Smooth muscle cell (in vitro differentiated cells): ENCODE measurements around the gene UBE2D4. TPM values are rescaled to one million over a fixed set of nuclear protein-coding genes. Genes with fewer than 3 reads are reported as not detected.

ENCODE experiments used
- DNase-seq: peaks from one replicate; lab custom pipeline; 2025; ENCODE audit not compliant: unreplicated experiment; lab: John Stamatoyannopoulos, UW
- H2AFZ ChIP-seq: fragments of 200-600 bp; sonication (generic); 2 replicates; pipeline ENCODE4 v1.6.0; 2016; ENCODE audit warnings: antibody characterized with exemption, low read depth, mild to moderate bottlenecking
- H3F3A ChIP-seq: fragments of 200-600 bp; sonication (generic); 2 replicates; pipeline ENCODE4 v1.6.0; 2017; ENCODE audit warnings: antibody characterized with exemption, low read depth
- H3K27ac ChIP-seq: fragments of 200-600 bp; sonication (generic); 2 replicates; pipeline ENCODE4 v1.5.1; 2016; ENCODE audit warnings: low read depth, mild to moderate bottlenecking
- H3K27me3 ChIP-seq: fragments of 200-600 bp; sonication (generic); 2 replicates; pipeline ENCODE4 v1.6.1; 2016; ENCODE audit warnings: low read depth, mild to moderate bottlenecking
- H3K36me3 ChIP-seq: fragments of 200-600 bp; sonication (generic); 2 replicates; pipeline ENCODE4 v1.5.1; 2016; ENCODE audit warnings: low read depth
- H3K4me1 ChIP-seq: fragments of 200-600 bp; sonication (generic); 2 replicates; pipeline ENCODE4 v1.5.1; 2016; ENCODE audit warnings: low read depth
- H3K4me2 ChIP-seq: fragments of 200-600 bp; sonication (generic); 2 replicates; pipeline ENCODE4 v1.6.0; 2016; ENCODE audit warnings: mild to moderate bottlenecking
- H3K4me3 ChIP-seq: fragments of 200-600 bp; sonication (generic); 2 replicates; pipeline ENCODE4 v1.5.1; 2016; ENCODE audit warnings: mild to moderate bottlenecking
- H3K79me2 ChIP-seq: fragments of 200-600 bp; sonication (generic); 2 replicates; pipeline ENCODE4 v1.6.0; 2016; ENCODE audit warnings: low read depth, mild to moderate bottlenecking
- H3K9ac ChIP-seq: fragments of 200-600 bp; sonication (generic); 2 replicates; pipeline ENCODE4 v1.6.0; 2016; ENCODE audit warnings: low read depth
- H3K9me3 ChIP-seq: fragments of 200-600 bp; sonication (generic); replicated peaks from 2 replicates; pipeline ENCODE4 v1.5.1; 2016; ENCODE audit warnings: low read depth
- H4K20me1 ChIP-seq: fragments of 200-600 bp; sonication (generic); 2 replicates; pipeline ENCODE4 v1.6.0; 2016; ENCODE audit warnings: low read depth
- CTCF ChIP-seq: fragments of 200-600 bp; sonication (generic); IDR thresholded peaks from 2 replicates; pipeline ENCODE4 v1.5.1; 2017; ENCODE audit warnings: borderline replicate concordance, mild to moderate bottlenecking, antibody characterized with exemption; ENCODE audit not compliant: insufficient read depth, poor library complexity, severe bottlenecking
- WGBS: methylation state at CpG from one replicate; pipeline ENCODE4 v1.1.7; 2016; ENCODE audit warnings: low lambda C conversion rate; 5-methylcytosine and 5-hydroxymethylcytosine counted together
- polyA plus RNA-seq: library from polyadenylated mRNA; unstranded; fragments of >200 nt; fragmentation: Nextera tagmentation; extraction: Ambion mirVana; gene quantifications from 2 replicates; pipeline ENCODE4 v1.2.1, GENCODE V29; 2016
- total RNA-seq: library from RNA; depleted of rRNA; stranded (reverse); fragments of >200 nt; gene quantifications from 2 replicates; pipeline ENCODE4 v1.2.3, GENCODE V29; 2014

UBE2D4 gene
- total and polyA plus RNA-seq, 2 experiments from 2014 or later, result 4.6 to 8.6 TPM

GRCh38 chr7:43878867-43879266 lies 47.4 kb upstream of the UBE2D4 start:
- no peak for DNase-seq
- no peak overlapping the region for H3K4me2 ChIP-seq
- WGBS, result 90% methylated on average over 5 of the region's 5 CpGs
- H3K4me1 ChIP-seq, result no peaks in the 10 kb centered on the region
- H3K36me3 ChIP-seq, result no peaks in the 10 kb centered on the region
- H3K9ac ChIP-seq, result no peak overlapping the region
- no peaks in the 10 kb centered on the region for H3F3A ChIP-seq
- no peak for TF ChIP-seq CTCF
- H3K4me3 ChIP-seq, result no peak overlapping the region
- H4K20me1 ChIP-seq, result no peaks in the 10 kb centered on the region
- no peaks in the 10 kb centered on the region for H3K79me2 ChIP-seq
- peak overlapping the region; percentile 58 for H3K27ac ChIP-seq
- H3K27me3 ChIP-seq, result no peaks in the 10 kb centered on the region
- H3K9me3 ChIP-seq, result no peaks in the 10 kb centered on the region
- no peak overlapping the region for H2AFZ ChIP-seq

DNA sequence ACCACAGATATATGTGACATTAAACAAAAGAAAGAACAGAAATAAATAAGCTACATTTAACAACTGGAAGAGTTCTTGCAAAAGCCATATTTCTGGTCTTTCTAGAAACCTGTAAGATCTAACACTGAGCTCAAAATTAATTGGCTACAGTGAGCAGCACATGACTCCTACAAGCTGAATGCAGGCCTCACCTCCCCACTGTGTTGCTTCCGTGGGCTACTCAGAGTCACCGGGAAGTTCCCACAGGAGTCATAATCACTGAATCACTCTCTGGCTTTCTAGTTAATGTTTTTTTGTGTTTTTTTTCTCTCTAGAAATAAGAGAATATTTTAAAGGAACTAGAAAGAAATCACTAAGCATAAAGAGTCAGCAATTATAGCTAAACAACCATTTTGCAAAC lies 46.8 kb upstream of the UBE2D4 start:
- no peaks in the 10 kb centered on the region for H3K79me2 ChIP-seq
- 59% methylated on average over 2 of the region's 2 CpGs for WGBS
- no peaks in the 10 kb centered on the region for H3K27me3 ChIP-seq
- H3F3A ChIP-seq, result no peaks in the 10 kb centered on the region
- peak overlapping the region; percentile 58 for H3K27ac ChIP-seq
- H3K4me1 ChIP-seq, result no peaks in the 10 kb centered on the region
- no peak overlapping the region for H3K4me2 ChIP-seq
- no peak for DNase-seq
- H3K4me3 ChIP-seq, result no peak overlapping the region
- H3K9me3 ChIP-seq, result no peaks in the 10 kb centered on the region
- H4K20me1 ChIP-seq, result no peaks in the 10 kb centered on the region
- H3K36me3 ChIP-seq, result no peaks in the 10 kb centered on the region
- H3K9ac ChIP-seq, result no peak overlapping the region
- TF ChIP-seq CTCF, result no peak
- H2AFZ ChIP-seq, result no peak overlapping the region

DNA sequence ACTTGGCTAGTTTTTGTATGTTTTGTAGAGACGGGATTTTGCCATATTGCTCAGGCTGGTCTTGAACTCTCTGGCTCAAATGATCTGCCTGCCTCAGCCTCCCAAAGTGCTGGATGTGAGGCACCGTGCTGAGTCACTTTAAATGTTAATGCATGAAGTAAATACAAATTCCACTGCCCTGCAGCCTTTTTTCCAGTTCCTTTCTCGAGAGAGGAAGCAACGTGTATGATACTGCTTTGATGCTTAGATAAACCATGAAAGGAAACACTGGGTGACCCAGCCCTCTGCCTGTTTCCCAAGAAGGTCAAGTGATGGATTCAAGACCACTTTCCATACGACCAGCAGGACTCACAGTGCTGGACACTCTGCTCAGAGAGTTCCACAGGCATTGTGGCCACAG lies 45.6 kb upstream of the UBE2D4 start:
- Histone ChIP-seq H3K36me3 (peaks cover under 1% of the 10 kb centered on the region), H3K27me3 (no peaks in the 10 kb centered on the region), H3K27ac (peak overlapping the region; percentile 58), H3K4me3 (no peak overlapping the region), H3K4me1 (no peaks in the 10 kb centered on the region), H3K9me3 (no peaks in the 10 kb centered on the region), H3K4me2 (no peak overlapping the region), H3F3A (no peaks in the 10 kb centered on the region), H4K20me1 (no peaks in the 10 kb centered on the region), H3K9ac (no peak overlapping the region), H2AFZ (no peak overlapping the region), H3K79me2 (peaks cover under 1% of the 10 kb centered on the region)
- 61% methylated on average over 5 of the region's 5 CpGs for WGBS
- TF ChIP-seq CTCF, result no peak
- no peak for DNase-seq

GRCh38 chr7:43884209-43884608 lies 42.0 kb upstream of the UBE2D4 start:
- Histone ChIP-seq H4K20me1 (peaks cover 18% of the 10 kb centered on the region), H3K4me3 (no peak overlapping the region), H3K4me1 (no peaks in the 10 kb centered on the region), H2AFZ (no peak overlapping the region), H3K9me3 (no peaks in the 10 kb centered on the region), H3K79me2 (peaks cover 15% of the 10 kb centered on the region), H3K36me3 (peaks cover 3% of the 10 kb centered on the region), H3K9ac (no peak overlapping the region), H3K4me2 (no peak overlapping the region), H3F3A (no peaks in the 10 kb centered on the region), H3K27ac (no peak overlapping the region), H3K27me3 (no peaks in the 10 kb centered on the region)
- WGBS, result 93% methylated on average over 4 of the region's 4 CpGs
- DNase-seq, result no peak
- TF ChIP-seq CTCF, result no peak
